Smooth muscle cell of bladder (primary cell): ENCODE data around the gene LTBP3. TPM values are rescaled to one million over a fixed set of nuclear protein-coding genes. Genes with fewer than 3 reads are reported as not detected.

Experiments used
- total RNA-seq: library from RNA; depleted of rRNA; stranded (reverse); fragments of >200 nt; gene quantifications from 2 replicates; pipeline ENCODE4 v1.2.3, GENCODE V29; 2014

Gene LTBP3
- 19.3 and 40.2 TPM in 2 replicates for total RNA-seq

DNA sequence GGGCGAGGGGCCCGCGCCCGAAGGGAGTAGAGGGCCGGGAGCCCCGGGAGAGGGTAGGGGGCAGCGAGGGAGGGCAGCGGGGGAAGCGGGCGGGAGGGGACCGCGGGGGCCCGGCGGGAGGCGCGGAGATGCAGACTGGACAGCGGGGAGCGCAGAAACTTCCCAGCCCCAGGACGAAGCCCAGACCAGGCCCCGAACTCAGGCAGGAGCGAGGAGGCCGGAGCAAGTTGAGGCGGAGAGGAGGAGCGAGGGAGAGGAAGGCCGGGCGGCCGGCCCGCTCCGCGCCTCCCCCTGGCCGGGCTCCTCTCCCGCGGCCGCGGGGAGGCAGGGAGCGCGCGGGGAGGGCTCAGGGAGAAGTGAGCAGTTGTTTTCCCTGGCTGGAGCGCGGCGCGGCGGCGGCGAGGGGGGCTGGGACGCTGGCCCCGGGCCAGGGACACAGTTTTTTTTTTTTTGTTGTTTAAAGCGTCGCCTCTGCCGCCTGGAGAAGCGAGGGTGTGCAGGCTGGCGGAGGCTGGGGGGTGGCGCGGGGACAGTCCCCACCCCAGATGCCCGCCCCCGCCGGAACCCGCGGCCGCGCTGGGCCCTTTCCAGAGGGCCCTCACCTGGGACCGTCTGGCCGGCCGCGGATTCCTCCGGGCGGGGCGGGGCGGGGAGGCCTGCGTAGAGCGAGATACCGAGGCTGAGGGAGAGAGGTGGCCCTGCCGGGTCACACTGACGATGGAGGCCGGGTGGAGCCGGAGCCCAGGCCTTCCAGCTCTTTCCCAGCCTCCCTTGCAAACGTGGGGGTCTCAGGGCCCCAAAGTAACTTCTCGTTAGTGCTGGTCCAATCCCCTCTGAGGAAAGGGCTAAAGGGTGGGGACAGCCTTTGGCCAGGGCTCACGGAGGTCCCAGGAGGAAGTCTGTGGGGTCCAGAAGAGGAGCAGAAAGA, at the start of gene LTBP3:
Gene LTBP3 (minus strand): TSS at position 358 of the 928 bp plus-strand sequence. CDS start 400 bp downstream, outside the sequence.

DNA sequence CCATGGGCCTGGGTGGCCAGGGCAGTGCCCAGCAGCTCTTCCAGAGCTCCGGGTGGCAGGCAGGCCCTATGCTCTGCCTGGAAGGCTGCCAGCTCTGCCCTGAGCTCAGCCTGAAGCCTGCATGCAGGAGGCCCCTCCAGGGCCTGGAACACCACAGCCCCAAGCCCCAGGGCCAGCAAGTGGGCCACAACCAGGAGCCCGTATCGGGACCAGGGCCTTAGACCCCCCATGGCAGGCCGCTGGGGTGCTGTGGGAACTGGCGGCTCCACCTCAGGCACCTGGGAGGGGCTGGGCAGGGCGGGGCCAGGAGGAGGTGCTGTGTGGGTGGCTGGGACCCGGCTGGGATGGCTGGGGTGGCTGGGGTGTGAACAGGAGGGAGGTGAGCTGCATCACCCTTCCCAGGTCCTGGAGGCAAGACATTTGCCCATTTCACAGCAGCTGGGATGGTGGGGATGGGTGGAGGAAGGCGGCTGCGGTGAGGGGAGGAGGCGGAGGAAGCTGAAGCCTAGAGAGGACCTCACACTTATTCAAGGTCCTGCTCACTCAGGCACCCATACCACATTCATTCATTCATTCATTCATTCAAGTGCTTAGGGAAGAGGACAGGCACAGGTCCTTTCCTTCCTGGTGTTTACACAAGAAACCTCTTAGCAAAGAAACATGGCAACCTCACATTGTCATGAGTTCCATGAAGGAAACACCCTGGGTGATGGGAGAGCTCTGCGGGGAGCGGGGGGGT, 37.6 kb upstream of the LTBP3 start, which contains the start of gene KCNK7:
Gene KCNK7 (minus strand): TSS at position 258 of the 739 bp plus-strand sequence. CDS start 28 bp downstream, at position 230.

DNA sequence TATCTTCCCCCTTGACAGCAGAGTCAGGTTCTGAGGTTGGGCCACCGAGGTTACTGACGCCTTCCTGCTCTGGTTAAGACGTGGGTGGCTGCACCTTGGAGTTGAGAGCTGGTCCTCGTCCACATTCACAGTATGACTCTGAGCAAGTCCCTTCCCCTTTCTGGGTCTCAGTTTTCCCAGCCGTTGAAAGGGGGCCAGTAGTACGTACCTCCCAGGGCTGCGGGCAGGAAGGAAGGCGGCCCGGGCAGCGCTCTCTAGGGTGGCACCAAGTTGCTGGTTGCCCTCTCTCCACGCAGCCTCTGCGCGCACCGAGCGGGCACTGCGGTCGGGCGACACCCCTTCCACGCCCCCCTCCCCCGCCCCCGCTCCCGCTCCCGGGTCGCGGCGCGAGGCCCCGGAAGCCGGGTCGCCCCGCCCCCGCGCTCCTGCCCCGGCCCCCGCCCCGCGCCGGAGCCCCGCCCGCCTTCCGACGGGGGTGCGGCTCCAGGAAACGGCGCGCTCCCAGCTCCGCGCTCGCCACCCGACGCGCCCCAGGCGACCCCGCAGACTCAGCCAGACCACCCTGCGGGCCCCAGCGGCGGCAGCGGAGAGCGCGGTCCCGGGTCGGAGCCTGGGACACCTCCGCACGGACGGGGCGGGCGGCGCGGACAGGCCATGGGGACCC, 17.5 kb upstream of the LTBP3 start, which contains the start of gene EHBP1L1:
Gene EHBP1L1 (plus strand): TSS at position 486 of the 664 bp plus-strand sequence. CDS start 250 bp downstream, outside the sequence.

DNA sequence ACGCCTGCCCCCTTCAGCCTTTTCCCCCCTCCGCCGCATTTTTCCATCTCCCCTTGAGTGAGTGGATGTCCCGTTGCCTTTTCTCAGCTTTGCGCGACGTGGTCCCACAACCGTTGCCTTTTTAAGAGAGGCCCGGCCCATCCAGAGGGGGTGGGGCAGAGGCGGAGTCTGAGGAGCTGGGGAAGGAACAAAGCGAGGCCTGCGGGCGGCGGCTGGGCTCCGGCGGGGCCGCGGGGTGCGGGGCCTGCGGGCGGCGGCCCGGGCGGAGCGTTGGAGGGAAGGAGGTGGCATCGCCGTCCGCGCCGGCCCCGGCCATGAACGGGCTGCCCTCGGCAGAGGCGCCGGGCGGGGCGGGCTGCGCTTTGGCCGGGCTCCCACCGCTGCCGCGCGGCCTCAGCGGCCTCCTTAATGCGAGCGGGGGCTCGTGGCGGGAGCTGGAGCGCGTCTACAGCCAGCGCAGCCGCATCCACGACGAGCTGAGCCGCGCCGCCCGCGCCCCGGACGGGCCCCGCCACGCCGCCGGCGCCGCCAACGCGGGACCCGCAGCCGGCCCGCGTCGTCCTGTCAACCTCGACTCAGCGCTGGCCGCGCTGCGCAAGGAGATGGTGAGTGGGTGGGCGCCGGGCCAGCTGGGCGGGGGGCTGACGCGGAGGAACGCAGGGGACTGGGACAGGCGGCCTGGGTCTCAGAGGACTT, 14.3 kb upstream of the LTBP3 start, which contains the start of gene FAM89B:
Gene FAM89B (plus strand): TSS at position 183 of the 696 bp plus-strand sequence. CDS start 132 bp downstream, at position 315.

DNA sequence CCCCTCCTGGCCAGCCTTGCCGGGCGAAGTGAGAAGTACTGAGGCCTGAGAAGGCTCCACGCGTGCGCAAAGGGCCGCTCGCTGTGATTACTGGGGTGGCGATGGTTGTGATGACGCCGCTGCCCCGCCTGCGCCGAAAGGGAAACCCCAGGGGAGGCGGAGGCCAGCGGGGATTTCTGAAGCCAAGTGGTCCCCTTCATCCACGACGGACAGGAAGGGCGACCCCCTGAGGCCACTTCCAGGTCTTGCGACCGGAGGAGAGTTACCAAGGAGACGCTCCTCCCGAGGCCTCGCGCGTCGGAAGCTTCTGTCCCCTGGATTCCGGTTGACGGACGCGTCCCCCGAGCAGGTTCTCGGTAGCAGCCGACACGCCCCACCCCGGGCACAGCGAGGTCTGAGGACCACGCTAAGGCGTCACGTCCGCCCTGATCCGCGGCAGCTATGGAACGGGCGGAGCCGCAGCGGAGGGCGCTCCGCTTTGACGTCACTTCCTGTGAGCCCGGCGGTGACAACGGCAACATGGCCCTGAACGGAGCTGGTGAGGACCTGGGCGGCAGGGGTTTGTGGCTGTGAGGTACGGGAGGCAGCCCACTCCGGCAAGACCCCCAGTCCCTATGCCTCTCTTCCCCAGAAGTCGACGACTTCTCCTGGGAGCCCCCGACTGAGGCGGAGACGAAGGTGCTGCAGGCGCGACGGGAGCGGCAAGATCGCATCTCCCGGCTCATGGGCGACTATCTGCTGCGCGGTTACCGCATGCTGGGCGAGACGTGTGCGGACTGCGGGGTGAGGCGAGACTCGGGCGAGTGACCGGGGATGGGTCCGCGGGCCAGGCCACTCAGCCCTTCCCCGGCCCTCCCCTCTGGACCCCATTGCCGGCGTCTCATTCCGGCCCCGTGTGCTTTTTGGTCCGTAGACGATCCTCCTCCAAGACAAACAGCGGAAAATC, 12.1 kb upstream of the LTBP3 start, which contains the start of gene ZNRD2:
Gene ZNRD2 (plus strand): TSS at position 505 of the 946 bp plus-strand sequence. CDS start 15 bp downstream, at position 520.

DNA sequence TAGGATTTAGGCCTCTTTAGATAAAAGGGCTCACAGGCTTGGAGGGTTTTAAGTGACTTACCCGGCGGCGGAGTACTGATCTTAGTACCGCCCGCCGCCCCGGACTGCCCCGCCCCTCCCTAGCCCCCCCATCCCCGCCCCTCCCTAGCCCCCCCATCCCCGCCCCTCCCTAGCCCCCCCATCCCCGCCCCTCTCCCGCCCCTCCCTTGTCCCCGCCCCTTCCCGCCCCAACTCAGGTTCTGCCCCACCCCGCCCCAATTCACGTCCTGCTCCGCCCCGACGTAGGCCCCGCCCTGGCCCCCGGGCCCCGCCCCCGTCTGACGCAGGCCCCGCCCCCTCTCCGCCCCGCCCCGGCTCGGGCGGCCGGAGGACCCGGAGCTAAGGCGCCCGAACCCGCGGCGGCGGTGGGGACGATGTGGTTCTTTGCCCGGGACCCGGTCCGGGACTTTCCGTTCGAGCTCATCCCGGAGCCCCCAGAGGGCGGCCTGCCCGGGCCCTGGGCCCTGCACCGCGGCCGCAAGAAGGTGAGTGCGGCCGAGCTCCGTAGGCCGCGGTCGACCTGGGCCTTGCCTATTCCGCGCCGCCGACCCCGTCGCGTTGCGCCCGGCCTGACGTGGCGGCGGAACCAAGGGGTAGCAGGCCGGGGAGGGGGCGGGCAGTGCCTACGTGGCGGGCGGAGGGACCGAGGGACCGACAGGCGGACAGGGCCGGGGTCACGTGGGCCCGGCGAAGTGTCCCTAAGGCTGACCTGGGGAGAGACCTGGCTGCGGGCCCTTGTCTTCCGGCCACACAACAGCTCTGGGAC, 33.2 kb downstream of the LTBP3 start, which contains the start of gene SCYL1:
Gene SCYL1 (plus strand): TSS at position 343 of the 805 bp plus-strand sequence. CDS start 71 bp downstream, at position 414.

DNA sequence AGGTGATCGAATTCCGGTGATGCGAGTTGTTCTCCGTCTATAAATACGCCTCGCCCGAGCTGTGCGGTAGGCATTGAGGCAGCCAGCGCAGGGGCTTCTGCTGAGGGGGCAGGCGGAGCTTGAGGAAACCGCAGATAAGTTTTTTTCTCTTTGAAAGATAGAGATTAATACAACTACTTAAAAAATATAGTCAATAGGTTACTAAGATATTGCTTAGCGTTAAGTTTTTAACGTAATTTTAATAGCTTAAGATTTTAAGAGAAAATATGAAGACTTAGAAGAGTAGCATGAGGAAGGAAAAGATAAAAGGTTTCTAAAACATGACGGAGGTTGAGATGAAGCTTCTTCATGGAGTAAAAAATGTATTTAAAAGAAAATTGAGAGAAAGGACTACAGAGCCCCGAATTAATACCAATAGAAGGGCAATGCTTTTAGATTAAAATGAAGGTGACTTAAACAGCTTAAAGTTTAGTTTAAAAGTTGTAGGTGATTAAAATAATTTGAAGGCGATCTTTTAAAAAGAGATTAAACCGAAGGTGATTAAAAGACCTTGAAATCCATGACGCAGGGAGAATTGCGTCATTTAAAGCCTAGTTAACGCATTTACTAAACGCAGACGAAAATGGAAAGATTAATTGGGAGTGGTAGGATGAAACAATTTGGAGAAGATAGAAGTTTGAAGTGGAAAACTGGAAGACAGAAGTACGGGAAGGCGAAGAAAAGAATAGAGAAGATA, 59.0 kb downstream of the LTBP3 start, which contains the start of gene MALAT1:
Gene MALAT1 (plus strand): TSS at position 69 of the 736 bp plus-strand sequence.

Other genes starting within 250 kb of the LTBP3 start
- gene CDC42EP2, start 243.5 kb downstream of the LTBP3 start, total RNA-seq = 15.0 and 23.2 TPM in 2 replicates
- 26.5 and 27.7 TPM in 2 replicates for gene DPF2, start 224.5 kb downstream of the LTBP3 start, total RNA-seq
- 0.14 and 0.18 TPM in 2 replicates for gene TIGD3, start 203.6 kb downstream of the LTBP3 start, total RNA-seq
- 1.6 and 1.9 TPM in 2 replicates for gene SLC25A45, start 175.7 kb downstream of the LTBP3 start, total RNA-seq
- 15.8 and 27.3 TPM in 2 replicates for gene FRMD8, start 171.7 kb downstream of the LTBP3 start, total RNA-seq
- gene NEAT1, start 135.6 kb downstream of the LTBP3 start, total RNA-seq = 155 and 432 TPM in 2 replicates
- 9,122 and 13,115 TPM in 2 replicates for gene MALAT1, start 59.3 kb downstream of the LTBP3 start, total RNA-seq
- 103 and 123 TPM in 2 replicates for gene SCYL1, start 33.3 kb downstream of the LTBP3 start, total RNA-seq
- gene ZNRD2, start 12.1 kb upstream of the LTBP3 start, total RNA-seq = 32.0 and 32.6 TPM in 2 replicates
- gene FAM89B, start 14.2 kb upstream of the LTBP3 start, total RNA-seq = 9.1 and 14.3 TPM in 2 replicates
- gene EHBP1L1, start 17.7 kb upstream of the LTBP3 start, total RNA-seq = 30.4 and 35.2 TPM in 2 replicates
- gene KCNK7, start 37.4 kb upstream of the LTBP3 start, total RNA-seq = 0.09 and 0.43 TPM in 2 replicates
- 13.1 and 16.9 TPM in 2 replicates for gene MAP3K11, start 55.9 kb upstream of the LTBP3 start, total RNA-seq
- 8.4 and 12.6 TPM in 2 replicates for gene PCNX3, start 57.4 kb upstream of the LTBP3 start, total RNA-seq
- 8.1 and 13.7 TPM in 2 replicates for gene SIPA1, start 79.7 kb upstream of the LTBP3 start, total RNA-seq
- 14.1 and 17.9 TPM in 2 replicates for gene RELA, start 104.6 kb upstream of the LTBP3 start, total RNA-seq
- gene KAT5, start 153.9 kb upstream of the LTBP3 start, total RNA-seq = 38.0 and 44.3 TPM in 2 replicates
- gene RNASEH2C, start 162.4 kb upstream of the LTBP3 start, total RNA-seq = 34.8 and 39.8 TPM in 2 replicates
- gene AP5B1, start 222.6 kb upstream of the LTBP3 start, total RNA-seq = 4.0 and 5.5 TPM in 2 replicates
- not detected in 2 replicates for gene OVOL1, start 228.7 kb upstream of the LTBP3 start, total RNA-seq